CD14-positive monocyte (primary cell): ENCODE data around the gene ACVR1B. TPM values are rescaled to one million over a fixed set of nuclear protein-coding genes. Genes with fewer than 3 reads are reported as not detected.

Experiments used
- DNase-seq, 3 donors: peaks; one replicate each; pipeline ENCODE4 v3.0.0-alpha.2; 2011 to 2022
- H2AFZ ChIP-seq: 2 replicates; pipeline ENCODE4 v1.6.0; 2012; ENCODE audit warnings: mild to moderate bottlenecking, low read depth, low read length, inconsistent platforms; ENCODE audit not compliant: insufficient read depth, poor library complexity, severe bottlenecking
- H3K27ac ChIP-seq, 2 donors: 1 replicate in 1 of 2; 2 replicates in 1 of 2; pipeline ENCODE4 v1.5.1; 2012 to 2013; ENCODE audit warnings: low read length in 2 of 2, control low read depth in 1 of 2, inconsistent platforms in 1 of 2, low read depth in 1 of 2, mild to moderate bottlenecking in 1 of 2
- H3K27me3 ChIP-seq, 2 donors: one replicate each; pipeline versions ENCODE4 v1.6.0 to v1.6.1; 2011 to 2013; ENCODE audit warnings: low read length in 2 of 2; ENCODE audit not compliant: control insufficient read depth in 2 of 2, insufficient read depth in 2 of 2
- H3K36me3 ChIP-seq, 2 donors: replicated peaks in 1 of 2; 1 replicate in 1 of 2; 2 replicates in 1 of 2; pipeline versions ENCODE4 v1.5.1 to v1.6.1; 2012 to 2013; ENCODE audit warnings: low read length in 2 of 2, control low read depth in 1 of 2, inconsistent platforms in 1 of 2, mild to moderate bottlenecking in 1 of 2; ENCODE audit not compliant: insufficient read depth in 2 of 2, control insufficient read depth in 1 of 2
- H3K4me1 ChIP-seq, 2 donors: 1 replicate in 1 of 2; 2 replicates in 1 of 2; pipeline versions ENCODE4 v1.5.1 to v1.6.1; 2012 to 2013; ENCODE audit warnings: low read length in 2 of 2, control low read depth in 1 of 2, inconsistent platforms in 1 of 2, mild to moderate bottlenecking in 1 of 2, moderate library complexity in 1 of 2; ENCODE audit not compliant: insufficient read depth in 2 of 2, control insufficient read depth in 1 of 2
- H3K4me2 ChIP-seq: replicated peaks from 2 replicates; pipeline ENCODE3; 2012; ENCODE audit warnings: low read length, moderate library complexity, mild to moderate bottlenecking; ENCODE audit not compliant: poor library complexity, severe bottlenecking; ENCODE audit errors: extremely low read depth
- H3K4me3 ChIP-seq, 3 experiments: fragments of 200-600 bp in 1 of 3; sonication (generic) in 1 of 3; replicated peaks in 1 of 3; 1 replicate in 2 of 3; 2 replicates in 1 of 3; pipeline ENCODE4 v1.5.1; 2011 to 2013; ENCODE audit warnings: low read length in 3 of 3, mild to moderate bottlenecking in 3 of 3, control low read depth in 2 of 3, low read depth in 2 of 3, inconsistent platforms in 1 of 3, moderate library complexity in 1 of 3
- H3K79me2 ChIP-seq: 2 replicates; pipeline ENCODE4 v1.6.0; 2012; ENCODE audit warnings: mild to moderate bottlenecking, control low read depth, inconsistent platforms, low read length, moderate library complexity; ENCODE audit not compliant: insufficient read depth
- H3K9ac ChIP-seq: 2 replicates; pipeline ENCODE4 v1.6.0; 2017; ENCODE audit warnings: low read length, mild to moderate bottlenecking; ENCODE audit not compliant: insufficient read depth, poor library complexity, severe bottlenecking
- H3K9me3 ChIP-seq, 2 donors: replicated peaks in 1 of 2; 1 replicate in 1 of 2; 2 replicates in 1 of 2; pipeline versions ENCODE4 v1.5.1 to v1.6.1; 2012 to 2013; ENCODE audit warnings: low read length in 2 of 2, control low read depth in 1 of 2; ENCODE audit not compliant: control insufficient read depth in 1 of 2, insufficient read depth in 1 of 2
- H4K20me1 ChIP-seq: 2 replicates; pipeline ENCODE4 v1.6.0; 2012; ENCODE audit warnings: mild to moderate bottlenecking, low read length, control low read depth, moderate library complexity; ENCODE audit not compliant: insufficient read depth
- H3K27ac Mint-ChIP-seq, 7 donors: one replicate each; pipeline ENCODE4 v1.8.0; 2020; ENCODE audit warnings: mild to moderate bottlenecking in 7 of 7, mixed read lengths in 7 of 7, moderate library complexity in 6 of 7, inconsistent platforms in 2 of 7
- H3K27me3 Mint-ChIP-seq, 3 donors: one replicate each; pipeline ENCODE4 v1.8.0; 2021 to 2022; ENCODE audit warnings: low read depth in 3 of 3, mild to moderate bottlenecking in 3 of 3, mixed read lengths in 3 of 3, moderate library complexity in 3 of 3, inconsistent platforms in 1 of 3
- H3K36me3 Mint-ChIP-seq, 2 donors: one replicate each; pipeline ENCODE4 v1.8.0; 2020; ENCODE audit warnings: mixed read lengths in 2 of 2, inconsistent platforms in 1 of 2, mild to moderate bottlenecking in 1 of 2
- H3K4me1 Mint-ChIP-seq: one replicate; pipeline ENCODE4 v1.8.0; 2020; ENCODE audit warnings: mild to moderate bottlenecking, mixed read lengths
- H3K4me3 Mint-ChIP-seq, 2 donors: one replicate each; pipeline ENCODE4 v1.8.0; 2020; ENCODE audit warnings: mild to moderate bottlenecking in 2 of 2, mixed read lengths in 2 of 2, moderate library complexity in 1 of 2
- H3K9me3 Mint-ChIP-seq, 7 donors: one replicate each; pipeline ENCODE4 v1.8.0; 2020 to 2022; ENCODE audit warnings: mixed read lengths in 7 of 7, mild to moderate bottlenecking in 6 of 7, moderate library complexity in 6 of 7, inconsistent platforms in 2 of 7
- WGBS: methylation state at CpG from one replicate; pipeline ENCODE4 v1.1.5; 2013; ENCODE audit warnings: missing lambda C conversion rate; ENCODE audit not compliant: insufficient coverage; 5-methylcytosine and 5-hydroxymethylcytosine counted together
- intact Hi-C, 2 donors: fragments of 100-400 bp; cut with micrococcal nuclease; formaldehyde crosslinking; loops; one replicate each; pipeline versions ENCODE4 v1.15.0 to v1.15.1; 2023
- polyA plus RNA-seq, 3 donors: library from polyadenylated mRNA; depleted of rRNA in 1 of 3; unstranded in 2 of 3; stranded (reverse) in 1 of 3; fragments of 300-500 nt in 2 of 3; fragments of >200 nt in 1 of 3; fragmentation: Illumina TruSeq in 2 of 3; gene quantifications; 1 replicate in 2 of 3; 2 replicates in 1 of 3; pipeline ENCODE4 v1.2.3, GENCODE V29; 2012 to 2021
- TF ChIP-seq, protein P1 (sequence below): fragments of 200-600 bp; IDR thresholded peaks from one replicate; pipeline ENCODE4 v1.8.0; 2022; ENCODE audit warnings: antibody characterized with exemption, mild to moderate bottlenecking

ACVR1B gene
- polyA plus RNA-seq, 3 donors = 1.8 to 18.5 (median 3.9) TPM

DNA sequence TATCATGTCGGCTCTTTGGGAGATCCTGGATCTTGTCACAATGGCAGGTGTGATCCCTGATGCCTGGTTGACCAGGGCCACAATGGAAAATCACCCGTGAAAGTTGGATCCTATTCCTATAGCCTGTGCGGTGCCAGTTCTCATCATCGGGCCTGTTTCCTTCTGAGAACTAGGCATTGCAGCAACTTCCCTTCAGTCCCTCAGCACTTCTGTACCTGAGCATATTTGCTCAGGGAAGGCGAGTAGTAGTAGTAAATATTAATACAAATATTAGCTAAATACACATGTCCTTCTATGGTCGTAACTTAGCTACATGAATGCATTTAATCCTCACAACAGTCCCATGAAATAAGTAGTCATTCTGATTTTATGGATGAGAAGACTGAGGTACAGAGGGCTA, 33.2 kb downstream of the ACVR1B start:
- Histone ChIP-seq H3K79me2 (peaks cover 13% of the 10 kb centered on the region), H3K27ac (no peak overlapping the region), H3K4me3 (no peak overlapping the region), H2AFZ (no peak overlapping the region), H4K20me1 (peaks cover 41% of the 10 kb centered on the region), H3K27me3 (no peaks in the 10 kb centered on the region), H3K36me3 (peaks cover 75 to 87% of the 10 kb centered on the region in 2 donors), H3K4me1 (peaks cover 11 to 15% of the 10 kb centered on the region in 2 donors), H3K9ac (no peak overlapping the region), H3K4me2 (no peak overlapping the region), H3K9me3 (no peaks in the 10 kb centered on the region)
- Mint-ChIP-seq H3K4me3 (no peak overlapping the region), H3K4me1 (peaks cover 14% of the 10 kb centered on the region), H3K27me3 (no peaks in the 10 kb centered on the region), H3K9me3 (no peaks in the 10 kb centered on the region), H3K27ac (no peak overlapping the region), H3K36me3 (peaks cover 80 to 85% of the 10 kb centered on the region in 2 donors)
- 73% methylated on average over 3 of the region's 6 CpGs for WGBS
- TF ChIP-seq, protein P1, sequence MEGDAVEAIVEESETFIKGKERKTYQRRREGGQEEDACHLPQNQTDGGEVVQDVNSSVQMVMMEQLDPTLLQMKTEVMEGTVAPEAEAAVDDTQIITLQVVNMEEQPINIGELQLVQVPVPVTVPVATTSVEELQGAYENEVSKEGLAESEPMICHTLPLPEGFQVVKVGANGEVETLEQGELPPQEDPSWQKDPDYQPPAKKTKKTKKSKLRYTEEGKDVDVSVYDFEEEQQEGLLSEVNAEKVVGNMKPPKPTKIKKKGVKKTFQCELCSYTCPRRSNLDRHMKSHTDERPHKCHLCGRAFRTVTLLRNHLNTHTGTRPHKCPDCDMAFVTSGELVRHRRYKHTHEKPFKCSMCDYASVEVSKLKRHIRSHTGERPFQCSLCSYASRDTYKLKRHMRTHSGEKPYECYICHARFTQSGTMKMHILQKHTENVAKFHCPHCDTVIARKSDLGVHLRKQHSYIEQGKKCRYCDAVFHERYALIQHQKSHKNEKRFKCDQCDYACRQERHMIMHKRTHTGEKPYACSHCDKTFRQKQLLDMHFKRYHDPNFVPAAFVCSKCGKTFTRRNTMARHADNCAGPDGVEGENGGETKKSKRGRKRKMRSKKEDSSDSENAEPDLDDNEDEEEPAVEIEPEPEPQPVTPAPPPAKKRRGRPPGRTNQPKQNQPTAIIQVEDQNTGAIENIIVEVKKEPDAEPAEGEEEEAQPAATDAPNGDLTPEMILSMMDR = no peak
- intact Hi-C loops = loop anchor here in 1 of 2 donors (5.0 kb wide), 1 partner anchor 62 kb away; no protein-coding TSS in a partner anchor
- no peak for DNase-seq

DNA sequence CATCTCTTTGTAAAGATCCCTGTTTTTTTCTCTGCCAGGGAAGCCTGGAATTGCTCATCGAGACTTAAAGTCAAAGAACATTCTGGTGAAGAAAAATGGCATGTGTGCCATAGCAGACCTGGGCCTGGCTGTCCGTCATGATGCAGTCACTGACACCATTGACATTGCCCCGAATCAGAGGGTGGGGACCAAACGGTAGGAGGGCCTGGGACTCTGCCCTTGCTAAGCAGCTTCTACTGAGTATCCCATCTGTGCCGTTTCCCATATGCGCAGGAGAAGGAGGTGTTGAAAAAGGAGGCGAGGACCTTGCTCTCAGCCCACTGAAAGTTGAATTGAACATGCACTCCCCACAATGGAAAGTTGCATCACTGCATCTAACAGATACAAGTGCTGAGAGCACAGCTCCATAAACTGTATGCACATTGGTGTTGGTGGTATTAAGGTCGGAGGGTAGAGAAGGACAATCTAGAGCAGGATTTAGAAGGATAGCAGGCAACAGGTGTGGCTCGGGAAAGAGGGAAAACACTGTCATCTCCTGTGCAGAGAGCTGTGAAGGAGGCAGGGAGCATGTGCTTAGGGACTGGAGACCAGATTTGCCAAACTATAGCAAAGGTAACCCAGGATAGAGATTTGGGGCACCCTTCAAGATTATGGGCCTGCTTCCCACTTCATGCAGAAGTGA, 33.8 kb downstream of the ACVR1B start:
- Mint-ChIP-seq H3K4me3 (no peak overlapping the region), H3K9me3 (no peaks in the 10 kb centered on the region), H3K36me3 (peaks cover 75 to 86% of the 10 kb centered on the region in 2 donors), H3K27ac (no peak overlapping the region), H3K4me1 (peaks cover 13% of the 10 kb centered on the region), H3K27me3 (no peaks in the 10 kb centered on the region)
- H3K79me2 ChIP-seq = peaks cover 13% of the 10 kb centered on the region
- no peaks in the 10 kb centered on the region for H3K9me3 ChIP-seq
- no peak overlapping the region for H3K4me3 ChIP-seq
- TF ChIP-seq, protein P1 = no peak
- no peak overlapping the region for H3K27ac ChIP-seq
- H3K36me3 ChIP-seq = peaks cover 75 to 86% of the 10 kb centered on the region in 2 donors
- H3K27me3 ChIP-seq = no peaks in the 10 kb centered on the region
- H3K4me1 ChIP-seq = peaks cover 12 to 15% of the 10 kb centered on the region in 2 donors
- intact Hi-C loops = no loop called here
- no peak overlapping the region for H3K4me2 ChIP-seq
- no peak overlapping the region for H2AFZ ChIP-seq
- no peak overlapping the region for H3K9ac ChIP-seq
- DNase-seq = no peak
- peaks cover 41% of the 10 kb centered on the region for H4K20me1 ChIP-seq
- WGBS = 100% methylated on average over 3 of the region's 9 CpGs
